Effector CD8-positive, alpha-beta T cell (primary cell): ENCODE data around the gene ARID1B.

Experiments
- DNase-seq: peaks from one replicate; lab custom pipeline; 2025; lab: John Stamatoyannopoulos, UW

The ARID1B gene

GRCh38 chr6:157226761-157227160 lies 449.6 kb downstream of the ARID1B start:
- DNase-seq: no peak

GRCh38 chr6:157227202-157228166 lies 450.3 kb downstream of the ARID1B start:
- DNase-seq: no peak

- no peak for DNase-seq
Measured at GRCh38 chr6:157228426-157229131, 451.4 kb downstream of the ARID1B start.

DNA sequence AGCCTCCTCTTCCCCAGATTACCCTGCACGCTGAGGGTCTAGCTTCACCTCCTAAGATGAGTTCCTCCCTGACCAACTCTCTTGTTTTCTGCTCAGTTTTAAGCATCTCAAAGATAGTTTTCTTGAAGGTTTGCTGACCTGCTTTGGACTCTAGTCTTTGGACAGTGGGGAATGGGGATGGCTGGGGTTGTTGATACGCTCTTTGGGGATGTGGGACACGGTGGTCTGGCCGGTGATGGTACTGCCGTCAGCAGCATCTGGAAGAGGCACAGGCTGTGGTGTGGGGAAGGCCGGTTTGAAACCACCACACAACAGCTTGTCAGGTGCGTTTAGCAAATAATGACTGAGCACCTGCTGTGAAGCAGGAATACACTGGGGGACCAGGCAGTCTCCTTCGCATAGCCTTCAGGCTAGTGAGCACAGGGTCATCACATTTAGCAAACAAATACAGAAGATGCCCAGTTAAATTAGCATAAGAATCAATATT lies 452.0 kb downstream of the ARID1B start:
- no peak for DNase-seq

GRCh38 chr6:157229713-157230112 lies 452.5 kb downstream of the ARID1B start:
- no peak for DNase-seq

- DNase-seq: no peak
Measured at GRCh38 chr6:157230910-157231309, 453.7 kb downstream of the ARID1B start.

- no peak for DNase-seq
Measured at GRCh38 chr6:157232161-157232895, 455.1 kb downstream of the ARID1B start.

GRCh38 chr6:157233156-157233555 lies 456.0 kb downstream of the ARID1B start:
- no peak for DNase-seq

GRCh38 chr6:157233686-157234085 lies 456.5 kb downstream of the ARID1B start:
- DNase-seq: no peak

GRCh38 chr6:157235600-157236039 lies 458.4 kb downstream of the ARID1B start:
- peak; percentile 13 for DNase-seq

DNA sequence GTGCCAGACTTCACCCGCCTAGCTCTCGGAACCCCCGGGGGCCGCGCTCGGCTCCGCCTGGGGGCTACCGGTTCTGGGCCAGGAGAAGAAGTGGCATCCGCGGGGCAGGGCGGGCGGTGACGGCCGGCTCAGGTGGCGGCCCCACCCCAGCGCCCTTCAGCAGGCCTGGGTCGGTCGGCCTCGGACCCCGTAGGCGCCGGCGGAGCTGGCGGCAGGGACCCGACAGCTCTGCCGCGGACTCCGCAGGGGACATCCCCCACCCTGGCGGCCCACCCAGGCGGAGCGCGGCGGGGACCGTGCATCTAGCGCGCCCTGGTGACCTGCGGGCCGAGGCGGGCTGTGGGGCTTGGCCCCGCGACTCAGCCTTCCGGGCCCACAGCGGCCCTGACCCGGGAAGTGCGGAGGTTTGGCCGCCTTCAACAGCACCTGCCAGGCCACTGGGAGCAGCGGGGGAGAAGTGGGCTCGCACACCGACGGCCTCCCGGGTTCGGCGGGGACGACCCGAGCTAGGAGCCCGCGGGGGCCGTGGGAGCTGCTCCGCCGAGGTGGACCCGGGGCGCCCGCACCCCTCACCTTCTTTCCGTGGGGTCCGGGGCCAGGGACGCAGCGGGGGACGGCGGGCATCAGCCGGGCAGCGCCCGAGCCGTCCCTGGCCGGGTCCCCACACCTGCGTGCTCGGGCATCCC lies 459.0 kb downstream of the ARID1B start:
- no peak for DNase-seq

DNA sequence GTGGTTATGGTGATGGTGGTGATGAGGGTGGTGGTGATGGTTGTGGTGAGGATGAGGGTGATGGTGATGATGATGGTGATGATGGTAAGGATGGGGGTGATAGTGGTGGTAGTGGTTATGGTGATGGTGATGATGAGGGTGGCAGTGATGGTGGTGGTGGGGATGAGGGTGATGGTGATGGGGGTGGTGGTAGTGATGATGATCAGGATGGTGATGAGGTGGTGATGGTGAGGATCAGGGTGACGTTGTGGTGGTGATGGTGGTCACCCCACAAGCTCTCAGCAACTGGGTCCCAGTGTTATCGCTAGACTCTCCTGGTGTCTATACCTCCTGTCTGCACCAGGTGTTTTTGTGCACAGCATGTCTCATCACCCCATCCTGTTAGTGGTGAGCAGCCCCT lies 461.2 kb downstream of the ARID1B start:
- DNase-seq: no peak

DNA sequence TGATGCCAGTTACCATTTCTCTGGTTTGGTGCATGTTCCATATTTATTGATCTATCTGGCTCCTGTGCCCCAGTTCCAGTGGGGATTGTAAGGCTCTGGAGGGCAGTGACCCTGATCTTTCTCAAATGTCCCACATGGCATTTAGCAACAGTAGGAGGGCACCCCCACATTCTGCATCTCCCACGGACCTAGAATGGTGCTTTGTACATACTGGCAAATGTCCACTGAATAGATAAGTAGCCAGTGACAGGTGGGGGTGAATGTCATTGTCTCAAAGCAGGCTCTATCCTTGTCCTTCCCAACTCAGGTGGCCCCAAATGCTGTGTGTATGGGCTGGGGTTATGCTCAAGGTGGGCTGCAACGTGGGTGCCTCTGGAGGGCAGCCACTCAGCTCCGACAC lies 462.0 kb downstream of the ARID1B start:
- DNase-seq: no peak

DNA sequence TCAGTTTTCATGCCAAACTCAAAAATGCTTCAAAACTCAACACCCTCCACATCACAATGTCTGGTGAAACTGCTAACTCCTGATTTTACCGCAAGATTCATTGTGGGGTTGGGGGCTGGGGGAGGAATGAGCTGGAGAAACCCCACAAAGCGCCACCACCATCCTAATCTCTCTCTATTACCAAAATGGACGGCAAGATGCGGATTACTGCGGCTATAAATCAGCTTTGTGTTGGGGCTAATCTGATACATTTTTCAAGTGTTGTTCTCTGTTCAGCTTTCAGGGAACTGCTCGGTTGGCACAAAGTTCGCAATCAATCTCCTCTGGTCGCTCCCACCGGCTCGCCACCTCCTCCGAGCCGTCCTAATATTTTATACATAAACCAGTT lies 462.5 kb downstream of the ARID1B start:
- no peak for DNase-seq

DNA sequence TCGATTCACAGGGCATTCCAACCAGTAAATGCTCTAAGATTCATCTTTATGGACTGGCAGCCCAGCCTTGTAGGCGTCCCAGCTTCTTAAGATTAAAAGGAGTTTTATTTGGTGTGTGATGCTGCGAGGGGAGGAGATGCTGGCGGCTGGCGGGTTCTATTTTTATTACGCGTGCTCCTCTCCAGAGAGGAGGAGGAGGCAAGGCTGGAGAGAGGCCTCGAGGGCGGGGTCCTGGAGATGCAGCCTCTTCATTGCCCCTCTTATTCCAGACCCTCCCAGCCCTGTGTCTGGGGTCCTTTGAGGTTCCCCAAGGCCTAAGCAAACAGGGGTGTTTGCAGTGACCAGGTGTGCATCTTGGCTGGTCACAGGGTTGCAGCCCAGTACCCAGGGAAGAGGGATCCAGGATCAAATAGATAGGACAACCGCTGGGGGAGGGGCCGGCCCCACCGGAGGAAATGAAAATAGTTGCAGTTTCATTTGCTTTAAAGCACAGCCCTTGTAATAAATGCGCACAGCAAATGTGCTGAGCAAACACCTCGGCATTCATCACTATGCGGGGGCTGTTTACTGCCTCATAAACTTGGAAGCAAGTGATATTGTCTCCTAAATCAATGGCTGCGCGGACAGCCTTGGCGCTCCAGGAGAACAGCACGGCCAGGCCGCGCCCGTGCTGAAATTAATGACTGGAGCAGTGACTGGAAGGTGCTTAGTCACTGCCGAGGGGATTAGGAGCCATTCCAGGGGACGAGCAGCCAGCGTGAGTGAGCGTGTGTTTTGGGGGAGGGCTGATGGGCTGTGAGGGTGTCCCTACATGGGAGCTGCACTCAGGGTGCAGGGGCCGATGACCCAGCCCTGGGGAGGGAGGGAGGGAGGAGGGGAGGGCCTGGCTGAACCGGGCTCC lies 463.1 kb downstream of the ARID1B start:
- no peak for DNase-seq

GRCh38 chr6:157240960-157241311 lies 463.8 kb downstream of the ARID1B start:
- DNase-seq: no peak

GRCh38 chr6:157242791-157243190 lies 465.6 kb downstream of the ARID1B start:
- DNase-seq: no peak

GRCh38 chr6:157244175-157244574 lies 467.0 kb downstream of the ARID1B start:
- no peak for DNase-seq

GRCh38 chr6:157244780-157245179 lies 467.6 kb downstream of the ARID1B start:
- no peak for DNase-seq

DNA sequence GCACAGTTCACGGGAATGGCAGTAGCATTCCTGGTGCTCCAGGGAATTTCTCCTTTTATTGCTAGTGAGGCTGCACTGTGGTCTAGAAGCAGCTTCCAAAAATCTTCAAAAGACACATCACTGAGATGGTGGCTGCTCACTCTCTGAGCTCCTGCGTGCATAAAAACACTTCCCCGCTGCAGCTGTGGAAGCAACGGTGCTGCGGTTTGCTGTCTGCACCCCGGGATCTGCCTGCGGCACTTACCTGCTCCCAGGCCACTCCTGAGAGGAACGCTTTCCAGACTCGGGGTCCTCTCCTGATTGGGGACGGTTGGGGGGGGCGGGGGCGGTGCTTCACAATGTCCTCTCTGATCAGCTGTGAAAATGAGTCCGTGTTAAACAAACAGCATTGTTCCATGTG lies 468.3 kb downstream of the ARID1B start:
- DNase-seq: no peak
